GM12873 (cell line): Measurements from ENCODE around the gene CEBPG.

Experiments used
- TF ChIP-seq, protein P1 (sequence below): IDR thresholded peaks from 2 replicates; pipeline ENCODE4 v1.5.1; 2012; ENCODE audit warnings: low read depth, mild to moderate bottlenecking, moderate library complexity, low read length, control low read depth; ENCODE audit not compliant: insufficient read depth; ENCODE audit errors: missing control alignments

Gene CEBPG

DNA sequence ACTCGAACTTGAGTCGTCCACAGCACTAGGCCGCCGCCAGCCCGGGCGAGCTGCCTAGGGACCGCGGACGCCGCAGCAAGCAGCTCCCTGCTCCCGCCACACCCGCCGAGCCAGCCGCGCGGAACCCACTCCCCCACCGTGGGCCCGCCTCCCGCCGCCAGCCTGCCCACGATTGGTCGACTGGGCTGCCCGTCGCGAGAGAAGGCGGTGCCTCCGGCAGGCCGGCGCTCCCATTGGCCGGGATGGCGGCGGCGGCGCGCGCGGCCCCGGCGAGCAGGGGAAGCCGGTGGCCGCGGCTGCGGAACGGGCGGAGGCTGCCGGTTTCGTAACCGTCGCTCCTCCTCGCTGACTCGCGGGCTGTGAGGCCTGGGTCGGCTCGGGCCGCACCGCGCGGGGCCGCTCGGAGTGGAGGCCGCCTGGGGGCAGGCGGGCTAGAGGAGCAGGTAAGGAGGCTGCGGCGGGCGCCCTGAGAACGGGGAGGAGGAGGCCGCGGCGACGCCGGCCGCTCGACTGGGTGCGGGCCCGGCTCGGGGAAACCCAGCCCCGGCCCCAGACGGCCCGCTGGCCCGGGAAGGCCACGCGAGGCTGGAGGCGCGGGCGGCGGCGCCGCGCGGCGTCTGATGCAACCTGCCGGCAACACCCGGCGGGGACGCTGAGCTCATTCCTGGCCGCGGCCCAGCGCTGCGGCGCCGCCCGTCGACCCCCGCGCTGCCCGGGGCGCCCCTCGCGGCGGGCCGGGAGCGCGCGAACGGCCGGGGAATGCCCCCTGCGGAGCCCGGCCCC is at the start of gene CEBPG:
Gene CEBPG, plus strand, starts transcription at position 257 of the 783 bp plus-strand sequence. CDS start 5,531 bp downstream, outside the sequence.
- TF ChIP-seq, protein P1, sequence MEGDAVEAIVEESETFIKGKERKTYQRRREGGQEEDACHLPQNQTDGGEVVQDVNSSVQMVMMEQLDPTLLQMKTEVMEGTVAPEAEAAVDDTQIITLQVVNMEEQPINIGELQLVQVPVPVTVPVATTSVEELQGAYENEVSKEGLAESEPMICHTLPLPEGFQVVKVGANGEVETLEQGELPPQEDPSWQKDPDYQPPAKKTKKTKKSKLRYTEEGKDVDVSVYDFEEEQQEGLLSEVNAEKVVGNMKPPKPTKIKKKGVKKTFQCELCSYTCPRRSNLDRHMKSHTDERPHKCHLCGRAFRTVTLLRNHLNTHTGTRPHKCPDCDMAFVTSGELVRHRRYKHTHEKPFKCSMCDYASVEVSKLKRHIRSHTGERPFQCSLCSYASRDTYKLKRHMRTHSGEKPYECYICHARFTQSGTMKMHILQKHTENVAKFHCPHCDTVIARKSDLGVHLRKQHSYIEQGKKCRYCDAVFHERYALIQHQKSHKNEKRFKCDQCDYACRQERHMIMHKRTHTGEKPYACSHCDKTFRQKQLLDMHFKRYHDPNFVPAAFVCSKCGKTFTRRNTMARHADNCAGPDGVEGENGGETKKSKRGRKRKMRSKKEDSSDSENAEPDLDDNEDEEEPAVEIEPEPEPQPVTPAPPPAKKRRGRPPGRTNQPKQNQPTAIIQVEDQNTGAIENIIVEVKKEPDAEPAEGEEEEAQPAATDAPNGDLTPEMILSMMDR: no peak

DNA sequence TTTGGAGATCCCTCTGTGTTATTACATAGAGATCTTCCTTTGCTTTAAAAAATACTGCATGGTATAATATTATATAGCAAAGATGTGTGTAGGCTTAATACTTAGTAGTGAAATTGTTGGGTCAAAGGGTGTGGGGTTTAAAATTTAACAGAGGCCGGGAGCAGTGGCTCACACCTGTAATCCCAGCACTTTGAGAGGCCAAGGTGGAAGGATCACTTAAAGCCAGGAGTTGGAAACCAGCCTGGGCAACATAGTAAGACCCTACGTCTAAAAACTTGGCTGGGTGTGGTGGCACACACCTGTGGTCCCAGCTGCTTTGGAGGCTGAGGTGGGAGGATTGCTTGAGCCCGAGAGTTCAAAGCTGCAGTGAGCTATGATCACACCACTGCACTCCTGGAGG is 48.9 kb upstream of the CEBPG start:
- TF ChIP-seq, protein P1: no peak

GRCh38 chr19:33325920-33326319 is 47.6 kb upstream of the CEBPG start:
- TF ChIP-seq, protein P1: no peak

GRCh38 chr19:33329060-33329459 is 44.4 kb upstream of the CEBPG start:
- TF ChIP-seq, protein P1: no peak

DNA sequence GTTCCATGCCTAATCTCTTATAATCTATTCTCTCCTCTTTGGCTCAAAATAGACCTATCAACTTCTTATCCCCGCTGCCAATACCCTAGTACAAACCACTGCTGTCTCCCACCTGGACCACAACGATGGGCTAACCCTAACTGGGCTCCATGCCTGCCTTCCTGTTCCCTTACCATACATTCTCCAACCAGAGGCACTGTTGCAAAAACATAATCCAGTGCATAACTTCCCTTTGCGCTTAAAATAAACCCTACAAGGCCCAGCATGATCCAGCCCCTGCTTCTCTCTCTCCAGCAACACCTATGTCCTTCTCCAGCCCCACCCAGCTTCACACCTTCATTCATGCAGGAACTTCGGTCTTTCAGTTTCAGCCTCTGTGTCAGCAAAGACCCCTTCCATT is 43.8 kb upstream of the CEBPG start:
- TF ChIP-seq, protein P1: no peak

GRCh38 chr19:33332248-33332647 is 41.3 kb upstream of the CEBPG start:
- TF ChIP-seq, protein P1: no peak

DNA sequence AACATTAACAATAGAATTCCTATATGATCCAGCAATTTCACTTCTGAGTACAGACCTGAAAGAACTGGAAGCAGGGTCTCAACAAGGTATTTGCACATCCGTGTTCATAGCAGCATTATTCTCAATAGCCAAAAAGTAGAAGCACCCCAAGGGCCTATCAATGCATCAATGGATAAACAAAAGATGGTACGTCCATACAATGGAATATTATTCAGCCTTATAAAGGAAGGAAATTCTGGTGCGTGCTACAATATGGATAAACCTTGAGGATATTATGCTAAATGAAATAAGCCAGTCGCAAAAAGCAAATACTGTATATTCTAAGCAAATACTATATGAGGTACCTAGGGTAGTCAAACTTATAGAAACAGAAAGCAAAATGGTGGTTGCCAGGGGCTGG is 40.4 kb upstream of the CEBPG start:
- TF ChIP-seq, protein P1: no peak
